HepG2 (cell line): ENCODE data around the gene STC2. TPM values are rescaled to one million over a fixed set of nuclear protein-coding genes. Genes with fewer than 3 reads are reported as not detected.
A peak's percentile ranks its signal among the peaks of the same experiment; 100 is the strongest.

ENCODE experiments used
- ARNT ChIP-seq: fragments of 450-650 bp; IDR thresholded peaks from 2 replicates; pipeline ENCODE4 v1.6.1; 2017
- BRCA1 ChIP-seq: sonication (generic); formaldehyde crosslinking; IDR thresholded peaks from 2 replicates; pipeline ENCODE4 v1.4.0; 2020; ENCODE audit warnings: missing genetic modification reagents
- CHD4 ChIP-seq: fragments of 200-600 bp; sonication (generic); IDR thresholded peaks from 2 replicates; pipeline ENCODE4 v1.7.0; 2017; ENCODE audit warnings: mild to moderate bottlenecking, low read length, borderline replicate concordance
- DMAP1 ChIP-seq: IDR thresholded peaks from 2 replicates; pipeline ENCODE4 v1.6.1; 2016
- ELF1 ChIP-seq: sonication (generic); formaldehyde crosslinking; IDR thresholded peaks from 2 replicates; pipeline ENCODE4 v1.4.0; 2020; ENCODE audit warnings: missing genetic modification reagents
- GTF2F1 ChIP-seq: fragments of 150-350 bp; IDR thresholded peaks from 2 replicates; pipeline ENCODE4 v1.6.1; 2014; ENCODE audit warnings: low read length
- MBD4 ChIP-seq: IDR thresholded peaks from 2 replicates; pipeline ENCODE4 v1.6.1; 2012; ENCODE audit warnings: low read length, inconsistent platforms, borderline replicate concordance
- NFE2L1 ChIP-seq: sonication (generic); formaldehyde crosslinking; IDR thresholded peaks from 2 replicates; pipeline ENCODE4 v1.4.0; 2020; ENCODE audit warnings: missing genetic modification reagents, mild to moderate bottlenecking, borderline replicate concordance
- PCBP2 ChIP-seq: fragments of 200-400 bp; formaldehyde crosslinking; optimal IDR thresholded peaks from 2 replicates; pipeline ENCODE3; 2018; ENCODE audit warnings: low read length, low read depth; ENCODE audit not compliant: poor library complexity, severe bottlenecking
- PHF21A ChIP-seq: sonication (generic); formaldehyde crosslinking; IDR thresholded peaks from 2 replicates; pipeline ENCODE4 v1.5.0; 2020; ENCODE audit warnings: mild to moderate bottlenecking, missing genetic modification reagents
- PTBP1 ChIP-seq: fragments of 200-400 bp; formaldehyde crosslinking; IDR thresholded peaks from 2 replicates; pipeline ENCODE4 v1.6.1; 2018; ENCODE audit warnings: low read length, low read depth; ENCODE audit not compliant: poor library complexity, severe bottlenecking
- TBP ChIP-seq: sonication (generic); formaldehyde crosslinking; IDR thresholded peaks from 2 replicates; pipeline ENCODE4 v1.5.0; 2020; ENCODE audit warnings: missing genetic modification reagents
- ZFAT ChIP-seq: sonication (generic); formaldehyde crosslinking; conservative IDR thresholded peaks from 2 replicates; pipeline ENCODE4 v1.8.1; 2023; ENCODE audit warnings: missing genetic modification reagents, inconsistent platforms
- ZNF460 ChIP-seq: sonication (generic); formaldehyde crosslinking; IDR thresholded peaks from 2 replicates; pipeline ENCODE4 v1.5.1; 2020; ENCODE audit warnings: missing genetic modification reagents, mild to moderate bottlenecking, borderline replicate concordance
- ZNF510 ChIP-seq: sonication (generic); formaldehyde crosslinking; IDR thresholded peaks from 2 replicates; pipeline ENCODE4 v1.4.0; 2020; ENCODE audit warnings: low read depth, mild to moderate bottlenecking, missing genetic modification reagents
- polyA plus RNA-seq, 8 experiments: library from polyadenylated mRNA; depleted of rRNA in 3 of 8; stranded (reverse) in 7 of 8; unstranded in 1 of 8; fragments of >200 nt; fragmentation: Illumina TruSeq in 4 of 8; extraction: Trizol in 4 of 8; gene quantifications; 2 replicates each; pipeline versions ENCODE4 v1.2.1 to v1.2.3, GENCODE V29; 2011 to 2016; ENCODE audit warnings: low read depth in 4 of 8, missing spikeins in 1 of 8, mixed read lengths in 1 of 8; ENCODE audit not compliant: insufficient read depth in 1 of 8
- total RNA-seq, 5 experiments: library from RNA; depleted of rRNA; stranded (reverse); fragments of >200 nt; fragmentation: Illumina TruSeq; extraction: Trizol; gene quantifications; 2 replicates each; pipeline ENCODE4 v1.2.3, GENCODE V29; 2016; ENCODE audit warnings: low read depth in 1 of 5
- TF ChIP-seq, protein P1 (sequence below): sonication (generic); formaldehyde crosslinking; IDR thresholded peaks from 2 replicates; pipeline ENCODE4 v1.5.0; 2020; ENCODE audit warnings: mild to moderate bottlenecking, missing genetic modification reagents
- TF ChIP-seq, protein P2 (sequence below): sonication (generic); formaldehyde crosslinking; IDR thresholded peaks from 2 replicates; pipeline ENCODE4 v1.4.0; 2020; ENCODE audit warnings: missing genetic modification reagents, low read depth, mild to moderate bottlenecking, borderline replicate concordance
- TF ChIP-seq, protein P3 (sequence below): sonication (generic); formaldehyde crosslinking; IDR thresholded peaks from 2 replicates; pipeline ENCODE4 v1.4.0; 2020; ENCODE audit warnings: missing genetic modification reagents
- TF ChIP-seq, protein P4 (sequence below): sonication (generic); formaldehyde crosslinking; IDR thresholded peaks from 2 replicates; pipeline ENCODE4 v1.9.0; 2021; ENCODE audit warnings: missing genetic modification reagents, mild to moderate bottlenecking, borderline replicate concordance
- TF ChIP-seq, protein P5 (sequence below): sonication (generic); formaldehyde crosslinking; conservative IDR thresholded peaks from 2 replicates; pipeline ENCODE4 v1.4.0; 2020; ENCODE audit warnings: mild to moderate bottlenecking, missing genetic modification reagents, moderate library complexity

STC2 gene
- total and polyA plus RNA-seq, 2 of the 13 experiments (the other 11 are each of a cell fraction or from before 2014, with no cell fraction given): 27.1 to 69.2 TPM

DNA sequence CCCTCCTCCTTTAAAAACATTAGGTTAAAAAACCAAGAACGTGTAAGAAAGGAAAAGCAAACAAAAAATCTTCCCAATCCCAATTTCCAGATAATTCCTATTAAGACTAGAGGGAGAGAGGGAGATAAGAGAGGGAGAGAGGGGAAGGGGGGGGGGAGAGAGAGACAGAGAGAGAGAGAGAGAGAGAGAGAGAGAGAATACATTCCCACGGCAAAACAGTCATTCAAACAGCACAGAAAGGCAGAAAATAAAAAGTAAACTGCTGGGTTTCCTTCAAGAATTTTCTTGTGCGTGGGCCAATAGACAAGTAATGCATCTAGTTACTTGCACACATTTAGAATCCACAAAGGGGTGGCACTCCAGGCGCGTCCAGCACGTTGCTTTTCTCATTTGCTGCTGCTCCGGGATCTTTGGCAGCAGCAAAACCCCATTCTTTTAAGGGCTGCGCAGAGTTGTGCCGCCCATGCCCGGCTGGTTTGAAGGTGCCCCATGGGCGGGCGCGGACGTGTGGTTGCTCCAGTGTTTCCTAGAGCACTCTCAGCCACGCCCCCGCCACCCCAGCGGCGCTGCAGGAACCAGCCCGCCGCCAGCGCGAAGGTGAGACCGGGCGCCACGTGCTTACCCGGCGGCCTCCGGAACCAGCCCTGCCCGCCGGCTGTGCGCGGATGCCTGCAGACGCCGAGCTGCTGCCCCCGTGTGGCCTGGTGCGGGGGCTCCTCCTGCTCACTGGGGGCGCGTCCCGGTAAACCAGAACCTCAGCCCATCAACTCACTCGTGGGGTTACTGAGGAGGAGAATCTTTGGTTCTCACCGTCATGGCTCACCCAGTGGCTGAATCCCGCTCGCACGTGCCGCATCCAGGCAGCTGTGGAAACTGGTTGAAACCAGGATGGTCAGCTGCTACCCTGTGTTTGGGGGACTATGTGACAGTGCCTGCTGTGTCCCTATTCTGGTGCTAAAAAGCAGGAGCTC lies 44.6 kb downstream of the STC2 start (continued):
- TF ChIP-seq, protein P1, sequence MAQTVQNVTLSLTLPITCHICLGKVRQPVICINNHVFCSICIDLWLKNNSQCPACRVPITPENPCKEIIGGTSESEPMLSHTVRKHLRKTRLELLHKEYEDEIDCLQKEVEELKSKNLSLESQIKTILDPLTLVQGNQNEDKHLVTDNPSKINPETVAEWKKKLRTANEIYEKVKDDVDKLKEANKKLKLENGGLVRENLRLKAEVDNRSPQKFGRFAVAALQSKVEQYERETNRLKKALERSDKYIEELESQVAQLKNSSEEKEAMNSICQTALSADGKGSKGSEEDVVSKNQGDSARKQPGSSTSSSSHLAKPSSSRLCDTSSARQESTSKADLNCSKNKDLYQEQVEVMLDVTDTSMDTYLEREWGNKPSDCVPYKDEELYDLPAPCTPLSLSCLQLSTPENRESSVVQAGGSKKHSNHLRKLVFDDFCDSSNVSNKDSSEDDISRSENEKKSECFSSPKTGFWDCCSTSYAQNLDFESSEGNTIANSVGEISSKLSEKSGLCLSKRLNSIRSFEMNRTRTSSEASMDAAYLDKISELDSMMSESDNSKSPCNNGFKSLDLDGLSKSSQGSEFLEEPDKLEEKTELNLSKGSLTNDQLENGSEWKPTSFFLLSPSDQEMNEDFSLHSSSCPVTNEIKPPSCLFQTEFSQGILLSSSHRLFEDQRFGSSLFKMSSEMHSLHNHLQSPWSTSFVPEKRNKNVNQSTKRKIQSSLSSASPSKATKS (CRISPR knock-in tag): peak; percentile 84; the same call in 1 of the 2 replicates
- TF ChIP-seq, protein P2, sequence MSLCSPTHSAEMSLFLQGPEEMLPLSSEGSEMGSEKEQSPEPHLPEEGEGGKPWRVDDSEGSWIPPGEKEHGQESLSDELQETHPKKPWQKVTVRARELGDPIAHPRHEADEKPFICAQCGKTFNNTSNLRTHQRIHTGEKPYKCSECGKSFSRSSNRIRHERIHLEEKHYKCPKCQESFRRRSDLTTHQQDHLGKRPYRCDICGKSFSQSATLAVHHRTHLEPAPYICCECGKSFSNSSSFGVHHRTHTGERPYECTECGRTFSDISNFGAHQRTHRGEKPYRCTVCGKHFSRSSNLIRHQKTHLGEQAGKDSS (CRISPR knock-in tag): peak; percentile 97
- TF ChIP-seq, protein P3, sequence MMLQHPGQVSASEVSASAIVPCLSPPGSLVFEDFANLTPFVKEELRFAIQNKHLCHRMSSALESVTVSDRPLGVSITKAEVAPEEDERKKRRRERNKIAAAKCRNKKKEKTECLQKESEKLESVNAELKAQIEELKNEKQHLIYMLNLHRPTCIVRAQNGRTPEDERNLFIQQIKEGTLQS (CRISPR knock-in tag): peak; percentile 68; the same call in 1 of the 2 replicates
- TF ChIP-seq BRCA1 (CRISPR knock-in tag) (peak; percentile 95; the same call in 1 of the 2 replicates), PHF21A (peak; percentile 62), NFE2L1 (CRISPR knock-in tag) (peak; percentile 38; the same call in 1 of the 2 replicates), DMAP1 (CRISPR knock-in tag) (peak; percentile 81), ZFAT (0 out of 2 replicates have a peak, but pooled peaks have one; percentile 69), ZNF460 (CRISPR knock-in tag) (peak; percentile 62; the same call in 1 of the 2 replicates), PCBP2 (no peak), GTF2F1 (no peak), ZNF510 (peak; percentile 98; the same call in 1 of the 2 replicates), MBD4 (no peak), CHD4 (no peak), PTBP1 (no peak), ELF1 (no peak; the same call in 1 of the 2 replicates), TBP (CRISPR knock-in tag) (no peak), ARNT (no peak)
- TF ChIP-seq, protein P4, sequence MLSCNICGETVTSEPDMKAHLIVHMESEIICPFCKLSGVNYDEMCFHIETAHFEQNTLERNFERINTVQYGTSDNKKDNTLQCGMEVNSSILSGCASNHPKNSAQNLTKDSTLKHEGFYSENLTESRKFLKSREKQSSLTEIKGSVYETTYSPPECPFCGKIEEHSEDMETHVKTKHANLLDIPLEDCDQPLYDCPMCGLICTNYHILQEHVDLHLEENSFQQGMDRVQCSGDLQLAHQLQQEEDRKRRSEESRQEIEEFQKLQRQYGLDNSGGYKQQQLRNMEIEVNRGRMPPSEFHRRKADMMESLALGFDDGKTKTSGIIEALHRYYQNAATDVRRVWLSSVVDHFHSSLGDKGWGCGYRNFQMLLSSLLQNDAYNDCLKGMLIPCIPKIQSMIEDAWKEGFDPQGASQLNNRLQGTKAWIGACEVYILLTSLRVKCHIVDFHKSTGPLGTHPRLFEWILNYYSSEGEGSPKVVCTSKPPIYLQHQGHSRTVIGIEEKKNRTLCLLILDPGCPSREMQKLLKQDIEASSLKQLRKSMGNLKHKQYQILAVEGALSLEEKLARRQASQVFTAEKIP (CRISPR knock-in tag): no peak
- TF ChIP-seq, protein P5, sequence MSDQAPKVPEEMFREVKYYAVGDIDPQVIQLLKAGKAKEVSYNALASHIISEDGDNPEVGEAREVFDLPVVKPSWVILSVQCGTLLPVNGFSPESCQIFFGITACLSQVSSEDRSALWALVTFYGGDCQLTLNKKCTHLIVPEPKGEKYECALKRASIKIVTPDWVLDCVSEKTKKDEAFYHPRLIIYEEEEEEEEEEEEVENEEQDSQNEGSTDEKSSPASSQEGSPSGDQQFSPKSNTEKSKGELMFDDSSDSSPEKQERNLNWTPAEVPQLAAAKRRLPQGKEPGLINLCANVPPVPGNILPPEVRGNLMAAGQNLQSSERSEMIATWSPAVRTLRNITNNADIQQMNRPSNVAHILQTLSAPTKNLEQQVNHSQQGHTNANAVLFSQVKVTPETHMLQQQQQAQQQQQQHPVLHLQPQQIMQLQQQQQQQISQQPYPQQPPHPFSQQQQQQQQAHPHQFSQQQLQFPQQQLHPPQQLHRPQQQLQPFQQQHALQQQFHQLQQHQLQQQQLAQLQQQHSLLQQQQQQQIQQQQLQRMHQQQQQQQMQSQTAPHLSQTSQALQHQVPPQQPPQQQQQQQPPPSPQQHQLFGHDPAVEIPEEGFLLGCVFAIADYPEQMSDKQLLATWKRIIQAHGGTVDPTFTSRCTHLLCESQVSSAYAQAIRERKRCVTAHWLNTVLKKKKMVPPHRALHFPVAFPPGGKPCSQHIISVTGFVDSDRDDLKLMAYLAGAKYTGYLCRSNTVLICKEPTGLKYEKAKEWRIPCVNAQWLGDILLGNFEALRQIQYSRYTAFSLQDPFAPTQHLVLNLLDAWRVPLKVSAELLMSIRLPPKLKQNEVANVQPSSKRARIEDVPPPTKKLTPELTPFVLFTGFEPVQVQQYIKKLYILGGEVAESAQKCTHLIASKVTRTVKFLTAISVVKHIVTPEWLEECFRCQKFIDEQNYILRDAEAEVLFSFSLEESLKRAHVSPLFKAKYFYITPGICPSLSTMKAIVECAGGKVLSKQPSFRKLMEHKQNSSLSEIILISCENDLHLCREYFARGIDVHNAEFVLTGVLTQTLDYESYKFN (CRISPR knock-in tag): peak; percentile 57
